ENCODE measurements around the gene ATAD3C. TPM values are rescaled to one million over a fixed set of nuclear protein-coding genes. Genes with fewer than 3 reads are reported as not detected.
"Not testable (repeated sequence)": the region's sequence is repeated elsewhere in the genome, so short reads cannot be mapped to it uniquely, and the experiment has no call there.

Gene ATAD3C
- total RNA-seq, 2 donors from 2014 or later: 0.55 TPM

DNA sequence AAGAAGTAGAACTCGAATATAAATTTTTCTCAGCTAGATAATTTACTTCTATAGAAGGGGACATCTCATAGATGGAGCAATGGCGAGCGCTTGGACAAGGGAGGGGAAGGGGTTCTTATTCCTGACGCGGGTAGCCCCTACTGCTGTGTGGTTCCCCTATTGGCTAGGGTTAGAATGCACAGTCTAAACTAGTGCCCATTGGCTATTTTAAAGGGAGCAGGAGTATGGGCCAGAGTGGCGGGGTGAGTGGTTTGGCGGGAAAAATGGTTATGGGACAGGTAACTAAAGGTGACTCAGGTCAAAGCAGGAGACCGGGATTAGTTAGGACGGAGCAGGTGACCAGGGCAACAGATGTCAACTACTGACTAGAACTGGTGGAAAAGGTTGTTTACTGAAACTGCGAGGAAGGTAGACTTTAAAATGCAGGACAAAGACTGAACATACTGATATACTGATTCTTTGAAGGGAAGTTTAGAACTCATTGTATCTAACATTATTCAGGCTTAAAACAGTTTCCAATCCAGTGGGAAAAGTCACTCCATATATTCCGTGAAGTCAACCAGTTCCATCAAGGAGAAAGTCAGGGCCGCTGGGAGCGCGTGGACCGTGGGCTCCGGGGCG, 61.5 kb downstream of the ATAD3C start:
- H3K4me3 ChIP-seq (ENCODE audit: low read length): peak overlapping the region; percentile 94
- Mint-ChIP-seq H3K36me3 (ENCODE audit: low read depth) (peaks cover 4% of the 10 kb centered on the region), H3K4me1 (peaks cover 4% of the 10 kb centered on the region), H3K9me3 (no peaks in the 10 kb centered on the region), H3K4me3 (peak overlapping the region; percentile 69), H3K27ac (peak overlapping the region; percentile 95), H3K27me3 (ENCODE audit: insufficient read depth) (no peaks in the 10 kb centered on the region)
- H3K27me3 ChIP-seq (ENCODE audit: control insufficient read depth, insufficient read depth, low read length, poor library complexity, severe bottlenecking): no peaks in the 10 kb centered on the region
- no peaks in the 10 kb centered on the region for H3K9me3 ChIP-seq (ENCODE audit: control insufficient read depth, low read length)
- 28 to 42% methylated on average over 8 to 17 of the region's 17 CpGs for WGBS, 2 experiments (ENCODE audit: insufficient coverage in 1 of 2, insufficient read length in 1 of 2)
- no peaks in the 10 kb centered on the region for H3K4me1 ChIP-seq (ENCODE audit: control insufficient read depth, insufficient read depth, low read length)
- peaks cover 7% of the 10 kb centered on the region for H3K36me3 ChIP-seq (ENCODE audit: control insufficient read depth, insufficient read depth, low read length)
- TF ChIP-seq, protein P1, sequence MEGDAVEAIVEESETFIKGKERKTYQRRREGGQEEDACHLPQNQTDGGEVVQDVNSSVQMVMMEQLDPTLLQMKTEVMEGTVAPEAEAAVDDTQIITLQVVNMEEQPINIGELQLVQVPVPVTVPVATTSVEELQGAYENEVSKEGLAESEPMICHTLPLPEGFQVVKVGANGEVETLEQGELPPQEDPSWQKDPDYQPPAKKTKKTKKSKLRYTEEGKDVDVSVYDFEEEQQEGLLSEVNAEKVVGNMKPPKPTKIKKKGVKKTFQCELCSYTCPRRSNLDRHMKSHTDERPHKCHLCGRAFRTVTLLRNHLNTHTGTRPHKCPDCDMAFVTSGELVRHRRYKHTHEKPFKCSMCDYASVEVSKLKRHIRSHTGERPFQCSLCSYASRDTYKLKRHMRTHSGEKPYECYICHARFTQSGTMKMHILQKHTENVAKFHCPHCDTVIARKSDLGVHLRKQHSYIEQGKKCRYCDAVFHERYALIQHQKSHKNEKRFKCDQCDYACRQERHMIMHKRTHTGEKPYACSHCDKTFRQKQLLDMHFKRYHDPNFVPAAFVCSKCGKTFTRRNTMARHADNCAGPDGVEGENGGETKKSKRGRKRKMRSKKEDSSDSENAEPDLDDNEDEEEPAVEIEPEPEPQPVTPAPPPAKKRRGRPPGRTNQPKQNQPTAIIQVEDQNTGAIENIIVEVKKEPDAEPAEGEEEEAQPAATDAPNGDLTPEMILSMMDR (conservative IDR thresholded peaks at IDR 0.05): peak; percentile 29
- H3K27ac ChIP-seq (ENCODE audit: low read depth, low read length): peak overlapping the region; percentile 83
- DNase-seq: peak; percentile 80
- H3K9ac ChIP-seq (ENCODE audit: extremely low read depth, low read length, poor library complexity, severe bottlenecking): peak overlapping the region; percentile 89

GRCh38 chr1:1511533-1512285, 62.2 kb downstream of the ATAD3C start, which contains the start of gene ATAD3A:
Gene ATAD3A (plus strand): TSS chr1:1512162. CDS start chr1:1512269, 107 bp downstream.
- Histone ChIP-seq H3K36me3 (ENCODE audit: control insufficient read depth, insufficient read depth, low read length) (peaks cover 7% of the 10 kb centered on the region), H3K9ac (ENCODE audit: extremely low read depth, low read length, poor library complexity, severe bottlenecking) (peak within 1 kb of the TSS; percentile 89), H3K4me1 (ENCODE audit: control insufficient read depth, insufficient read depth, low read length) (no peaks in the 10 kb centered on the region), H3K27me3 (ENCODE audit: control insufficient read depth, insufficient read depth, low read length, poor library complexity, severe bottlenecking) (no peaks in the 10 kb centered on the region), H3K4me3 (ENCODE audit: low read length) (peak within 1 kb of the TSS; percentile 94), H3K27ac (ENCODE audit: low read depth, low read length) (peak within 1 kb of the TSS; percentile 83), H3K9me3 (ENCODE audit: control insufficient read depth, low read length) (no peaks in the 10 kb centered on the region)
- Mint-ChIP-seq H3K27ac (peak within 1 kb of the TSS; percentile 95), H3K4me1 (peaks cover 4% of the 10 kb centered on the region), H3K36me3 (ENCODE audit: low read depth) (peaks cover 6% of the 10 kb centered on the region), H3K9me3 (no peaks in the 10 kb centered on the region), H3K4me3 (peak within 1 kb of the TSS; percentile 69), H3K27me3 (ENCODE audit: insufficient read depth) (no peaks in the 10 kb centered on the region)
- WGBS, 2 experiments (ENCODE audit: insufficient coverage in 1 of 2, insufficient read length in 1 of 2): 0 to 1% methylated on average over 38 to 99 of the region's 99 CpGs
- peak; percentile 99 for DNase-seq
- TF ChIP-seq, protein P1 (conservative IDR thresholded peaks at IDR 0.05): no peak

DNA sequence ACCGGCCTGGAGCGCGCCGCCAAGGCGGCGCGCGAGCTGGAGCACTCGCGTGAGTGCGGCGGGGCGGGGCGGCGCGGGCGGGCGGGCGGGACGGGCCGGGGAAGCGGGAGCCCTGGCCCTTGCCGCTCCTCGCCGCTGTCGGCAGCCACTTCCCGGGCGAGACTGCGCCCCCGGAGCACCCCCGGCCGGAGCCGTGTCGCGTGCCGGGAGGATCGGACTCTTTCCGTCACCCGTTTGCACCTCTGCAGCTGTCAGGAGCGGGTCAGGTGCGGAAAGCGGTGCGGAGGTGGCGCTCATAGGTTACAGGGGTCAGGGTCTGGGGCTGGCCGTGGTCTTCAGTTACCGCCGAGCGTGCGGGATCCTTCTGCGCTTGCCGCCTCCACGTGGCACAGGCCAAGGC, 62.9 kb downstream of the ATAD3C start:
- H3K27ac Mint-ChIP-seq; H3K27me3 ChIP-seq (ENCODE audit: control insufficient read depth, insufficient read depth, low read length, poor library complexity, severe bottlenecking); H3K4me1 ChIP-seq (ENCODE audit: control insufficient read depth, insufficient read depth, low read length); H3K27ac ChIP-seq (ENCODE audit: low read depth, low read length); H3K36me3 Mint-ChIP-seq (ENCODE audit: low read depth); H3K4me1 Mint-ChIP-seq; H3K9ac ChIP-seq (ENCODE audit: extremely low read depth, low read length, poor library complexity, severe bottlenecking); DNase-seq; H3K36me3 ChIP-seq (ENCODE audit: control insufficient read depth, insufficient read depth, low read length); H3K9me3 Mint-ChIP-seq; H3K27me3 Mint-ChIP-seq (ENCODE audit: insufficient read depth); H3K9me3 ChIP-seq (ENCODE audit: control insufficient read depth, low read length): not testable (repeated sequence)
- 0% methylated on average over 35 of the region's 52 CpGs; no CpG with 5 or more reads in 1 of the 2 experiments for WGBS, 2 experiments (ENCODE audit: insufficient coverage in 1 of 2, insufficient read length in 1 of 2)
- H3K4me3 Mint-ChIP-seq: peak overlapping the region; percentile 69
- H3K4me3 ChIP-seq (ENCODE audit: low read length): peak overlapping the region; percentile 71

GRCh38 chr1:1513675-1514074, 64.2 kb downstream of the ATAD3C start:
- 93 to 100% methylated on average over 1 to 15 of the region's 18 CpGs for WGBS, 2 experiments (ENCODE audit: insufficient coverage in 1 of 2, insufficient read length in 1 of 2)
- not testable (repeated sequence) for H3K9ac ChIP-seq (ENCODE audit: extremely low read depth, low read length, poor library complexity, severe bottlenecking)

DNA sequence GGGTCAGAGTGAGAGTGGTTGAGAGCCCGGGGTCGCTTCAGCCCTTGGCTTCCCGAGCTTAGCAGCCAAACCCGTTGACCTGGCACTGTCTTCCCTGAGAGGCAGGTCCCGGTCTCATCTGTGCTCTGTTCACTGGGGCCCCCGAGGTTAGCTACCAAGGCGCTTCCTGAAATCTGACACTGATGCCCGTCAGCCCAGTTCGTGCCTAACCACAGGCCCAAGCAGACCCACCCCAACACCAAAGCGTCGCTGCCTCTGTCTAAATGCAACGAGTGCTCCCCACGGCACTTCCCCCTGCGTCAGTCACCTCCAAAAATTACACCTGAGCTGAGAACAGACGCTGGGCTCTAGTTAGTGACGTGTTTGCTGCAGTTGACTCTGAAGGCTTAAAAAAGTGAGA, 64.9 kb downstream of the ATAD3C start:
- H3K9me3 Mint-ChIP-seq; H3K9ac ChIP-seq (ENCODE audit: extremely low read depth, low read length, poor library complexity, severe bottlenecking); DNase-seq; H3K4me1 Mint-ChIP-seq; H3K27me3 ChIP-seq (ENCODE audit: control insufficient read depth, insufficient read depth, low read length, poor library complexity, severe bottlenecking); H3K27ac ChIP-seq (ENCODE audit: low read depth, low read length); H3K4me1 ChIP-seq (ENCODE audit: control insufficient read depth, insufficient read depth, low read length); H3K9me3 ChIP-seq (ENCODE audit: control insufficient read depth, low read length); H3K4me3 ChIP-seq (ENCODE audit: low read length); H3K4me3 Mint-ChIP-seq; H3K27ac Mint-ChIP-seq; H3K27me3 Mint-ChIP-seq (ENCODE audit: insufficient read depth): not testable (repeated sequence)
- peaks cover 19% of the 10 kb centered on the region for H3K36me3 Mint-ChIP-seq (ENCODE audit: low read depth)
- 89% methylated on average over 11 of the region's 16 CpGs; no CpG with 5 or more reads in 1 of the 2 experiments for whole genome bisulfite sequencing, 2 experiments (ENCODE audit: insufficient coverage in 1 of 2, insufficient read length in 1 of 2)
- peaks cover 14% of the 10 kb centered on the region for H3K36me3 ChIP-seq (ENCODE audit: control insufficient read depth, insufficient read depth, low read length)

More at GRCh38 chr1:1513675-1514074, 64.2 kb downstream of the ATAD3C start:
- H3K36me3 Mint-ChIP-seq (ENCODE audit: low read depth): peaks cover 16% of the 10 kb centered on the region
- not testable (repeated sequence) for H3K27ac ChIP-seq (ENCODE audit: low read depth, low read length); H3K4me3 ChIP-seq (ENCODE audit: low read length); H3K27me3 ChIP-seq (ENCODE audit: control insufficient read depth, insufficient read depth, low read length, poor library complexity, severe bottlenecking); H3K27me3 Mint-ChIP-seq (ENCODE audit: insufficient read depth); H3K9me3 Mint-ChIP-seq; H3K27ac Mint-ChIP-seq; H3K4me1 Mint-ChIP-seq; DNase-seq; H3K4me1 ChIP-seq (ENCODE audit: control insufficient read depth, insufficient read depth, low read length); H3K9me3 ChIP-seq (ENCODE audit: control insufficient read depth, low read length)
- H3K36me3 ChIP-seq (ENCODE audit: control insufficient read depth, insufficient read depth, low read length): peaks cover 14% of the 10 kb centered on the region
- peak overlapping the region; percentile 26 for H3K4me3 Mint-ChIP-seq

Measured in endodermal cell (in vitro differentiated cells).